ENCODE measurements around the gene MINPP1.

DNA sequence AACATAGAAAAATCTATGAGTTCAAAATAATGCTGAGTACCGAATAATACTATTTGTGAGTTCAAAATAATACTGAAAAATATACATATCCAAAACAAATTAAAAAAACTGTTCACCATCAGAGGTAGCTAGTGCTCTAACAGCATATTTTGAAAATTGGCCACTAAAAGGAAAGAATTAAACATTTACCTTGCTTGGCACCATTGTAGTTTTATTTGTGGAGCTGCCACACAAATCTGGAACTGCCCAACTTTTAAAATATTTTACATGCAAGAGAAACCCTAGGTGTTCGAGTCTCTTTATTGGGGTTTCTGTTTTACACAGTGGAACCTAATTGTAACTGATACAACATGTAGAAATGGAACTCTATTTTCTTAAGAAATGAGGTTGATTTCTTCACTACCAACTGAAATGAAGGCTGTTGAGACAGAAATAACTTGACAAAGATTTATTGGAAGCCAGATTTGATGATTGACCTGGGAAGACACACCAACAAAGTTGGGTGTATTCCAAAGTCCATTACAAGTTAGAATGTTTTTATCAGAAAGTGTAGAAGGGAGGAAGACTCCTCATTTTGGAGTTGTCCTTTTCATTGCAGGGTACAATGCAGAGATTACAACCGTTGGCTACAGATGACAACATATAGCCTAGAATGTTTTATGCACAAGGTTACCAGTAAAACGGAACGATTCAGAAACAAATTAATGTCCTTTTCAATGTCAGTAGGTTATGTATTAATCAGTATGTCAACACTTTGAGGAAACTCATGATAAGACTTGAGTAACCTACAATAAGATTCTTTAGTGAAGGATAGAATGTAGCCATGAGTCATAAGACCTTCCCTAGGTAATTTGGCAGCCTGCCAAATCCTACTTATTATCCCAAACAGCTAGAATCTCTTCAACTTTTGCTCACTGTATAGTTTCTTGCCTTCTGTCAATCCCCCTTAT is 81.1 kb downstream of the MINPP1 start:
- TF ChIP-seq, protein P1, sequence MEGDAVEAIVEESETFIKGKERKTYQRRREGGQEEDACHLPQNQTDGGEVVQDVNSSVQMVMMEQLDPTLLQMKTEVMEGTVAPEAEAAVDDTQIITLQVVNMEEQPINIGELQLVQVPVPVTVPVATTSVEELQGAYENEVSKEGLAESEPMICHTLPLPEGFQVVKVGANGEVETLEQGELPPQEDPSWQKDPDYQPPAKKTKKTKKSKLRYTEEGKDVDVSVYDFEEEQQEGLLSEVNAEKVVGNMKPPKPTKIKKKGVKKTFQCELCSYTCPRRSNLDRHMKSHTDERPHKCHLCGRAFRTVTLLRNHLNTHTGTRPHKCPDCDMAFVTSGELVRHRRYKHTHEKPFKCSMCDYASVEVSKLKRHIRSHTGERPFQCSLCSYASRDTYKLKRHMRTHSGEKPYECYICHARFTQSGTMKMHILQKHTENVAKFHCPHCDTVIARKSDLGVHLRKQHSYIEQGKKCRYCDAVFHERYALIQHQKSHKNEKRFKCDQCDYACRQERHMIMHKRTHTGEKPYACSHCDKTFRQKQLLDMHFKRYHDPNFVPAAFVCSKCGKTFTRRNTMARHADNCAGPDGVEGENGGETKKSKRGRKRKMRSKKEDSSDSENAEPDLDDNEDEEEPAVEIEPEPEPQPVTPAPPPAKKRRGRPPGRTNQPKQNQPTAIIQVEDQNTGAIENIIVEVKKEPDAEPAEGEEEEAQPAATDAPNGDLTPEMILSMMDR (IDR thresholded peaks at IDR 0.05), result no peak
- no peak for TF ChIP-seq POLR2A (IDR thresholded peaks at IDR 0.05)
